ENCODE results near the gene WNT7A.

Gene WNT7A

DNA sequence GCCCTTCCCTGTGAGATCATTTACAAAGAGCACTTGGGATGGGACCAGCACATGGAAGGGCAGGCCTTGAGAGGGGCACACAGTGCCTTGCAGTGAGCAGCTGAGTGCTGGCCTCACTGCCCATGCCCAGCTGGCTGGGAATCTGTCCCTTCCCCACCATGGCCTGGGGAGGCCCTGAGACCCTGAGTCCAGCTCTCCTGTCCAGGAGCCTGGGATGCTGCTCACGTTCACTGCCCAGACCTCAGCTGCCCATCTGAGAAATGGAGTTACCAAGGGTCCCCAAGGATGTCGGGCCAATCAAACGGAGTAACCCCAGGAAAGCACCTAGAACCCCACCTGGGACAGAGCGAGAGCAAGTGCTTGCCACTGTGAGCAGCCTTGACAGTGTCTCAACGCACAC lies 35.6 kb downstream of the WNT7A start:
- DNase-seq = no peak

DNA sequence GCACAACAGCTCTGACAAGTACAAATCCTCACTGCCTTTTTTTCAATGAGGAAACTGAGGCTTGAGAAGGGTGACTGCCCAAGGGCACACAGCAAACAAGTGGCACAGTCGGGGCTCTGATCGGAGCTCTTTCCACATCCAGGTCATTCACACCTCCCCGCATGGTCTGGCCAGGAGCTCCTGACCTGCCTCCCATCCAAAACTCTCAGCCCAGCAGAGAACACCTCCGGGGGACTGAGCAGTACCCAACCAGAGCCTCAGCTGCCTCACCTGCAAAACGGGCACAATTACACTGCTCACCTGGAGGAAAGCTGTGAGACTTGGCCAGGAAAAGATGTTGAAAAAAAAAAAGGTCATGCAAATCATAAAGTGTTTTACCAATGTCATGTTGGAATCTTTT lies 36.5 kb downstream of the WNT7A start:
- no peak for DNase-seq

DNA sequence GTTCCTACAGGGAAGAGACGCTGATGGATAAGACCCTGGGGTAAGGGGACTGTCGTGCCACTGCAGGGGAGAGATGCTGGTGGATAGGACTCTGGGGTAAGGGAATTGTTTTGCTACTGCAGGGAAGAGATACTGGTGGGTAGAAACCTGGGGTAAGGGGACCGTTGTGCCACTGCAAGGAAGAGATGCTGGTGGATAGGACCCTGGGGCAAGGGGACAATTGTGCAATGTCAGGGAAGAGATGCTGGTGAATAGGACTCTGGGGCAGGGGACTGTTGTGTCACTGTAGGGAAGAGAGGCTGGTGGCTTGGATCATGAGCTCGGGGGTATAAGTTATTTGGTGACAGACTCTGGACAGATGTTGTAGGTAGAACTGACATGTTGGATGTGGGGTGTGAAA lies 37.6 kb downstream of the WNT7A start:
- no peak for DNase-seq

DNA sequence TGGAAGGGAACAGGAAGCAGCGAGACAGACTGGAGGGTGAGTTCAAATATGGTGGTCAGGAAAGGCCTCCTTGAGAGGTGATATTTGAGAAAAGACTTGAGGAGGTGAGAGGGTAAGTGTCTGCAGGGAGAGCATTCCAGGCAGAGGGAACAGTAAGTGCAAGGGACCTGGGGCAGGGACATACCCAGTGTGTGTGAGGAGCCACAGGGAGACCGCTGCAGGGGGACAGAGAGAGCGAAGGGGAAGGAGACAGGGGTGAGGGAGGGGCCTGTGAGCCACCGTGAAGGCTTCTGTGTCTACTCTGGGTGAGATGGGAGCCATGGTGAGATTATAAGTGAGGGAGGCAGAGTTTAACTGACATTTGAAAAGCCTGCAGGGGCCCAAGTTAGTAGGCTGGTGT lies 38.0 kb downstream of the WNT7A start:
- DNase-seq = no peak

DNA sequence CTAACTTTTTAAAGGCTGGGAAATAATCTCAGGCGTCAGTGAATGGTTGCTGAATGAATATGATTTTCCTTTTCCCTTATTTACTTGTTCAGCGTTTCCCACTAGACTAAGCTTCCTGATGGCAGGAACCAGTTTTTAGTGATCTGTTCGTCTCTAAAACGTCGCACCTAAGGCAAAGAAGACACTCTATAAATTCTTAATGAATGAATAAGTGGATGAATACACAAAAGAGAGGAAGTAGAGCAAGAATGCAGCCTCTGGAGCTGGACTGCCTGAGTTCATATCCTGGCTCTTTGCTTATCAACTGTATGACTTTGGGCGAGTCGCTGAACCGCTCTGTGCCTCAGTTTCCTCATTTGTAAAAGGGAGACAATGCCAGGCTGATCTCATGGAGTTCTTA lies 38.7 kb downstream of the WNT7A start:
- no peak for DNase-seq

DNA sequence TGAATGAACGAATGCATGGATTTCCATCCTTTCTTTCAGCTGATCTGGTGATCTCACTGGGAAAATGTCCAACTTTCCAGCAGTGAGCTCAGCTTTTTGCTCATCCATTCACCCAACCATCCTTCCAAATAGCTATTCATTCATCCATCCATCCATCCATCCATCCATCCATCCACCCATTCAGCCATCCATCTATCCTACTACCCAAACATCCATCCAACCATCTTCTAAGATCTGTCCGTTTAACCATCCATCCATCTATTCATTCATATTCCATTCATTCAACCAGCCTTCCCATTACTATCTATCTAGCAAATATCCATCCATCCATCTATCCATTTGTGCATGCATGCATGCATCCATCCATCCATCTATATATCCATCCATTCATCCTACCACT lies 39.4 kb downstream of the WNT7A start:
- DNase-seq = no peak

DNA sequence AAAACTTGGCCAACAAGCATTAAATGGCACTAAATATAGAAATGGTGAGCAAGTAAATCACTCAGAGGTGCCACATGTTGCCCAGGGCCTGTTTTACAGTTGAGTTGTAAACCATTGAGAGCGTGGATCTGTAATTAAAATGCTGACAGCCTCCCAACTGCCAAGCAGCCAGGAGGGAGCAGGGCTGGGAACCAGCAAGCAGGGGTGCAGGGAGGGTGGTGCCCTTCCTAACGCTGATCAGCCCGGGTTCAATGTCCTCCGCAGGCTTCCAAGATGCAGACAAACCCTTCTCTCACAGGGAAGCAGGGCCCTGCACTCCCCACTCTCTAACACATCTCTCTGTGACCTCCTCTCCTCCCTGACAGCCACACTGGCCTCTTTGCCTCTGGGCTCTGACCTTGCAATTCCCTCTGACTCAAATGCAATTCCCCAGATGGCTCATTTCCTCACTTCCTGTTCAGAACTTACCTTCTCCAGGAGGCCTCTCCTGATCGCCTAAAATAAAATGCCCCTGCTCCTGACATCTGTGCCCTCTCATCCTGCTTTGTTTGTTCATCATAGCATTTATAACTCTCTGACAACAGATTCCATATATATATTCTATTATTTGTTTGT lies 40.0 kb downstream of the WNT7A start:
- no peak for DNase-seq

DNA sequence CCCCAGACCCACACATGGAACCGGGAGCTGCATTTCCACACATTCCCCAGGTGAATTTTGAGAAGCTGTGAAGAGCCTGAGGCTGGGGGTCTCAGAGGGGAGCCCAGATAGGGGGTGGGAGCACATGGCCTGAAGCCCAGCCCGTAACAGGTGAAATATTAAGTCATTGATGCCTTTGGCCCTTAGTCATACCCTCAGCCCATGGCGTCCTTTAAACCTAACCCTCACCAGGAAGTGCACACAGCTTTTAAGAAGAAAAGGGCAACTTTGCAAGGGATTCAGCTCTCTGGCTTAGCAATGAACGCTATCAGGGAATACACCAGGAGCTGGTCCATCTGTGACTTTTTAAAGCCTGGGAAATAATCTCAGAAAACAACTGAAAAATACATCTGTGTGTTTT lies 40.6 kb downstream of the WNT7A start:
- DNase-seq = no peak

DNA sequence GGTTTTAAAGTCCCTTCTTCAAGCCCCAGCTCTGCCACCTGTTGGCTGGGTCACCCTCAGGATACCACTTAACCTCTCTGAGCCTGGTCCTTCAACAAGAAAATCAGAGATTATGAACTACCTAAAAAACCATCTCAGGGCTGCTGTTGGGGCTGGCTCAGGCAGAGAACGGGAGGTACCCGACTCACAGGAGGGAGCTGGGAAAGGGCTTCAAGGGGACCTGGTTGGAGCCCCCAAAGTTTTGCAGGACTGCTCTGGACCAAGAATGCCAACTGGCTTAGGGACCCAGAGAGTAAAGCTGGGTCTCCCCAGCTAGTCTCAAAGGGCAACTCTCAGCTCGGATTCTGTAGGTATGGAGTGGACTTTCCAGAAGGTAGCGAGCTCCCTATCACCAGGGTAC lies 41.5 kb downstream of the WNT7A start:
- DNase-seq = no peak

DNA sequence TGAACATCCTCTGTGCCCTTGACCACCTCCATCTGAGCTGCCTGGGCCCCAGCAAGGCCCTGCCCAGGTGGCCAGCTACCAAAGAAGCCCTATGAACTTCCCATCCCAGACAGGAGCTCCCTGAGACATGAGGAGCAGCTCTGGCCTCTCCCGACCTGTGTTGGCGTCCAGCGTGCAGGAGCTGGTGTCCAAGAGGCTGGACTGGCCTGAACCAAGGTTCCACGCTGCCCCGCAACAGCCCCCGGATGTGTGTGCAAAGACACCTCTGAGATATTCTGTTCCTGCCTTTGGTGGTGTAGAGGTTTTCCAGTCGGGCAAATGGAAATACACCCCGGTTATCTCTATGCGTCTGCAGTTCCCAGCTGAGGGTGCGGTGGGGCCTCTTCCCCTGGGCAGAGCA lies 42.1 kb downstream of the WNT7A start:
- DNase-seq = no peak

DNA sequence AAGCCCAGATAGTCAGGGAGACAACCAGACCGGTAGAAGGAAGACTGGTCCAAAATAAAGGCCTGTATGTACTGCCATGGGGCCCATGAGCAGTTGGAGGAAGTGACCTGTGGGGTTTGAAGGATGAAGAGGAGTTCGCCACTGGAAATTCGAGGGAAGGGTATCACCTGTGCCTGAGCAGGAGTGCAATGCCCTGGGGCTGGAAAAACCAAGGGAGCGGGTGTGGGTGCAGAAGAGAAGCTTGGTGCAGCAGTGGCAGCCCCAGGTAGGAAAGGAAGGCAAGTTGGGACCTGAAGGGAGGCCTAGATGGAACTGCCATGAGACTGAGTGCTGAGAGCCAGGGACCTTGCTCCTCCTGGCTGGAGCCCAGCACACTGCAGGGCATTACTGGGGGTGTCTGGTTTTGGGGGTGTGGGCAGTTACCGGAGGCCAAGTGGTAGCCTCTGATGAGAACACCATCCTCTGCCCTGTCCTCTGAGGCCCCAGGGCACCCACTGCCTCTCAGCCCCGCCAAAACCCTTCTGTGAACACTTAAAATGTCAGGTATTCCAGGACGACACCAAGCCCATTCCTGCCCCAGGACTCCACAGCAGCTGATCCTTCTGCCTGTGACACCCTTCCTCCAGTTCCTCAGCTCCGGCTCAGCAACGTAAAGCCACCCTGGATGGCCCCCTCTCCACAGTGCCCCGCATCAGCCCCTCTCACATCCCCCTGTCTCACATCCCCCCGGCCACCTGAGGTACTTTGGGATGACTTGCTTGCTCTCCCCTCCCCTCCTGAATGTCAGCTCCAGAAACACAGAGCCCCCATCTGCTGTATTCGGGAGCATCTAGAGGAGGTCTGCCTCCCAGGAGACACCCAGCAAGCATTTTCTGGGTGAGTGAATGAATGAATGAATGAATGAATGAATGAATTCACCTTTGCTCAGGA lies 42.9 kb downstream of the WNT7A start:
- no peak for DNase-seq

DNA sequence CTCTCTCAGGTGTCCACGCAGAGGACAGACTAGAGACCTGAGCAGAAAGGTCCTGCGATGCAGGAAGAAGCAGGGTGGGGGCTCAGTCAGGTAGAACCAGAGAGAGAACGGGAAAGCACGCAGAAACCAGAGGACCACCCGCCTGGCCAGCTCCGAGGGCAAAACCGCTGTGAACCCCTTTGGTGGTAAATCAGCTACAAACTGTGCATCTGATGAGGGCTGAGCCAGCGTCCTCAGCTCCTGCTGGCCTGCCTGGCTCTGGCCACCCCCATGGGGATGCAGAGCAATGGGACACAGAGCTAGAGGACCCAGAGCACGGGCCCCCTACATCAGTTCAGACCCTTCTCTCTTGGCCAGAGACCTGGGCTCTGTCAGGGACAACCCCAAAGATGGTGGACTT lies 44.6 kb downstream of the WNT7A start:
- no peak for DNase-seq

DNA sequence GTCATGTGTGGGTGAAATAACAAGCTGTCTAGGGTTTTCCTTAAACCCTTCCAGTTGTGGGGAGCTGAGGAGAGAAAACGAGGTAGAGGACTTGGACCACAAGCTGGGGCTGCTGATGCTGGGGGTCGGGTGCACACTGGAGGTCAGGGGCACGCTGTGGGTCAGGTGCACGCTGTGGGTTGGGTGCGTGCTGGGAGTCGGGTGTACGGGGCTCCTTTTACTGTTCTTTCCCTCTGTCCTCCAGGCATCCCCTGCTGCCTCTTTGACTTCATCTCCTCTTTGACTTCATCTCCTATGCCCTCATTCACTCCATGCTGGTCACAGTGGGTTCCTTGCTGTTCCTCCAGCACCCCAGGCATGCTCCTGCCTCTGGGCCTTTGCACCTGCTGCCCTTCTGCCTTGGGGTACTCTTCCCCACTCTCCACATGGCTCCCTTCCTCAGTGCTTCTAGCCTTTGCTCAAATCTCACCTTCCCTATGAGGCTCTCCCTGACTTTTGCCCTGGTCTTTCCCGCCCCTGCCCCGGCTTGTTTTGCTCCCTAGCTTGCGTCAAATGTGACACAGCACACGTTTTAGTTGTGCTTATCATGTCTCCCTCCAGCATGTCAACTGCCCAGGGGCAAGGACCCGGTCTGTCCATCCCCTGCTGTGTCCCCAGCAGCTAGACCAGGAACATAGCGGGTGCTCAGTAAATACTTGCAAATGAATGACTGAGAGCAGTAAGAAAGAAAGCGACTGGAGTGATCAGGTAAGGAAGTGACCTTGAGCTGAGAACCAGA lies 45.4 kb downstream of the WNT7A start:
- no peak for DNase-seq

DNA sequence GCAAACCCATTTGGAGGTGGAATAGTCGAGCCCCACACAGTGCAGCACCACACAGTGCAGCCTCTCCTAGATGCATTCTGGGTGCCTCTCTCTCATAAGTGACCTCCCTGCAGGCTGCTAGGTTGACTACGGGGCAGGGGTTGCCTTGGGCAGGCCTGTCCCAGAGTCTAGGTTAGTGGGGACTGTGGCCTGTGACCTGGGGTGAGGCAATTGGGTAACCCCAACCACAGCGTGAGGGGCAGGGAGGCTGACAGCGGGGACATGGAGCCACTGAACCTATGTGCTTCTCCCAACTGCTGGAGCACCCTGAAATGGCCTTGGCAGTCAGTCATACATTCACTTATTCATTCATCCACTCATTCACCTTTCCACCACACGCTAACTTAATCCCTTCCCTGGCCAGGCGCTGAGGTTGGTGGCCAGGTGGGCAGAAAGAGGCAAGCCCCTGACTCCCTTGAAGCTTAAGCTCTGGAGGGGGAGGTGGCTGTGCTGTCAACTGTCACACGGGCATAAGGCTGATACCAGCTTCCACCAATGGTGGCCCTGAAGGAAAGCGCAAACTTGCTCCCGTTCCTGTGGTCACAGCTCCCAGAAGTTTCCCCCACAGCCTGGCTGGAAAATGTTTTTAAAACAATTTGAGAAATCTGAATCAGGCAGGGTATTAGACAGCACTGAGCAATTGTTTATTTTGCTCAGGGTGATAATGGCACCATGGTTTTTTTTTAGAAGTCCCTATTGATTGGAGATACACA lies 46.2 kb downstream of the WNT7A start:
- DNase-seq = no peak

DNA sequence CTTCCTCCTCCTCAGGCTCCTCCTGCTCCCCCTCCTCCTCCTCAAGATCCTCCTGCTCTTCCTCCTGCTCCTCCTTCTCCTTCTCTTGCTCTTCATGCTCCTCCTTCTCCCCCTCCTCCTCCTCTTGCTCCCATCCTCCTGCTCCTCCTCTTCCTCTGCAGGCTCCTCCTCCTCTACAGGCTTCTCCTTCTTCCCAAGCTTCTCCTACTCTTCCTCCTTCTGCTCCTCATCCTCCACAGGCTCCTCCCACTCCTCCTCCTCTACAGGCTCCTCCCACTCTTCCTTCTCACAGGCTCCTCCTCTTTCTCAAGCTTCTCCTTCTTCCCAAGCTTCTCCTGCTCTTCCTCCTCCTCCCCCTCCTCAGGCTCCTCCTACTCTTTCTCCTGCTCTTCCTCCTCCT lies 47.7 kb downstream of the WNT7A start:
- DNase-seq = no peak

DNA sequence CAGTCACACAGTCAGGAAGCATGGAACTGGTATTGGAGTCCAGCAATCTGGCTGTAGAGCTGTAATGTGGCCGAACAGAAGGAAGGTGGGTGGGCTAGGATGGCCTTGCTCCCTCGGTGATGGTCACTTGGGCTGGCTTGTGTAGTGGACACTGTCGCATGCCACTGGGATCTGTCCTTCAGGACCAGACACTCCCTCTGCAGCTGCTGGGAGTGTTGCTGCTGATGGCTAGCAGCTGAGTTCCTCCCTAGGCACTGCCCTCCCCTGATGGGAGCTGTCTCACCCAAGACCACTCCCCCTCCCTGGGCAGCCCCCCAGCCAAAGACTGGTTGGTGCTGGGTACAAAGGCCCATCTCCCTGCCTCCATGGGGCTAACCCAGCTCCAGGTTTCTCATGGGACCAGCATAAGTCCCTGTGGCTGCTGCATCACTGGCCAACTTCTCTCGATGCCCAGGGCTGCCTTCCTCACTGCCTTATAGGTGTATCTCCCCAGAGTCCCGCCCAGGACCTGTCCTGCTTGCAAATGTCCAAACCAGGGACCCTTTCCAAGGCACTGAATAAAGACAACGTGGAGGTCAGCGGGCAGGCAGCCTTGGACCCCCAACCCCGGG lies 48.4 kb downstream of the WNT7A start:
- no peak for DNase-seq

DNA sequence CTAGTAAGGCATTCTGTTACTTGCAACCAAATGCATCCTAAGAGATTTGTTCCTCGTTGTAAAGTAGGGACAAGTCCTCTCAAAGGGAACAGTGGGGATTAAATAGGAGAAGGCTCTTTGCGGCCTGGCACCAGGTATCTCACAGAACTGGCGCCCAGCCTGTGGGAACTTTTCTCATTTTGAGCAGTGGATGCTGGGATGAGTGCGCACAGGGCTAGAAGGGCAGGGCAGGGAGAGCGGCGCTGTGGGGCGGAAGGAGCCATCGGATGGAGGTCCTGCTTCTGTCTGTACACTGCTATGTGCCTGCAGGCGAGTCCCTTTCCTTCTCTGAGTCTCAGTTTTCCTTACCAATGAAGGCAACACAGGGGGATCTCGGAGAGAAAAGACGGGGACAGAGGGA lies 50.6 kb downstream of the WNT7A start:
- DNase-seq = no peak

DNA sequence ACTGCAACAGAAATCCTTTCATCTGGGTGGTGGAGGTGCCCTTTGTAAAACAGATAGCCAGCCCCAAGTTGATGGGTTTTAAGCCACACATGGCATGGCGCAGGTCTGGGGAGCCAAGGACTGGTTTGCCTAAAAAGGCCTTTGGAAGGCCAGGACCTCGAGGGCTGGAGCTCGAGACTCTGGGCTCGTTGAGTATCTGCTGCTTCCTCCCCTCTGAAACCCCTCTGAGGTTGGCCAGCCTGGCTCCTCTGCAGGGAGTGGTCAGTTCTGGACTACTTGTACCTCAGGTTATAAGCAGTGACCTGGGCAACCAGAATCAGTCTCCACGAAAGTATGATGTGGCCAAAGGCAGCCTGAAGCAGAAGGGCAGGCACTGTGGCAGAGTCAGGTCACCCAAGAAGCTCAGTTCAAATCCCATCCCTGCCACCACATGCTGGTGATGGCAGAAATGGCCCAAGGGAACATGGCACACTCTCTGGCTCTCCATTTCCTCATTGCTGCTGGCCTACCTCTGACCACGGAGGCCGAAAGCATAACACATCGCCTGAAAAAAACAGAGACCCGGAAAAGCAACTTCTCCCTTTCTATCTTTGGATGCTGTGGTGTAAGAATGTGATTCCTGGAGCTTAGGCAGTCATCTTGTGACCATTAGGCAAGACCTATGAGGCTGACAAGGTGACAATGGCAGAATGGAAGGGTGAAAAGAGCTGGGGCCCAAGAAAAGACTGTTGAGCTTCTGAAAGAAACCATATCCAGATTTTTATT lies 51.2 kb downstream of the WNT7A start:
- DNase-seq = no peak

DNA sequence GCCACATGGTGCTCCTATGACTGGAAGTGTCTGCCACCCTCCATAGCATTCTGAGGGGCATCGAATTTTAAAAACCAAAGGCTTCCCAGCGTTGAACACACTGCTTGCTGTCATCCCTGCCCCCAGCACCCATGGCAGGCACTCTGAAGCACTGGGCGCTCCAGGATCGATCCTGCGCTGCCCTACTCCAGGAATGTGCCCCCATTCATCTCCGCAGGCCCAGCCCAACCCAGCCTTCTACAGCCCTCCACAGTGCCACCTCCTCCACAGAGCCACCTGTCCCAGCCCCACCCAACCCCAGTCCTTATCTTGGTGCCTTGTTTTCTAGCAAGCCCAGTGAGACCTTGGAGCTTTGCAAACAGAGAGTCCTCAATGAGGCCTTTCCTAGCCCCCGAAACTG lies 52.2 kb downstream of the WNT7A start:
- no peak for DNase-seq

DNA sequence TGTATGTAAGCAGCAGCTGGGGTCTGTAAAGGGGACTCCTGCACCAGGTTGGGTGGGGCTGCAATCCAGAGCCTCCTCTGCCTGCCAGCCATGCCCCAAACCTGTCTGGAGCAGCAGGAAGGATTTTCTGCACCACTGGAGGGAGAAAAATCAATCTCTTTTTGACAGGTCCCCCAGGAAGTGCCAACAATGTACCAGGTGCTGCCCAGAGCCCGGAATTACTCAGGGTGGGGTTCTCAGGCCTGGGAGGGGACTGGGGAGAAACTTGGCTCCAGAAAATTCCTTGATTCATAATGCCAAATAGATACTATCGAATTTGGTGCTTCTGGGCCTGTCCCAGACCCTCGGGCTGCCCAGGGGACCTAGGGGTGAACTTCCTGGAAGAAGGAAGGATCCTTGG lies 52.6 kb downstream of the WNT7A start:
- no peak for DNase-seq

DNA sequence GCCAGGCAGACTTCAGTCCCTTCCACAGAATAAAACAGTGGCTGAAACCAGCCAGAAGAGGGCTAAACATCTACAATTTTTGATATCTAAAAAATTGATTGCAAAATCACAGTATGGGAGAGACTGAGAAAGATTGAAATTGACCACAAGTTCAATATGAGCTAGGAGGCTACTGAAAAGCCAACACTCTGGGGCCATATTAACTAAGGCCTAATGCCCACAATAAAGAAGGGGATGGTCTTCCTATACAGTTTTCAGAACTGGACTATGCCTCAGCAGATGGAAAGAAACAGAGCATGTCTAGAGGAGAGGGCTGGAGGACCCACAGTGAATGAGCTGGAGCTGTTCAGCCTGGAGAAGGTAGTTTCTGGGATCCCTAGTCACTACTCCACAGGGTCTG lies 53.2 kb downstream of the WNT7A start:
- DNase-seq = no peak

DNA sequence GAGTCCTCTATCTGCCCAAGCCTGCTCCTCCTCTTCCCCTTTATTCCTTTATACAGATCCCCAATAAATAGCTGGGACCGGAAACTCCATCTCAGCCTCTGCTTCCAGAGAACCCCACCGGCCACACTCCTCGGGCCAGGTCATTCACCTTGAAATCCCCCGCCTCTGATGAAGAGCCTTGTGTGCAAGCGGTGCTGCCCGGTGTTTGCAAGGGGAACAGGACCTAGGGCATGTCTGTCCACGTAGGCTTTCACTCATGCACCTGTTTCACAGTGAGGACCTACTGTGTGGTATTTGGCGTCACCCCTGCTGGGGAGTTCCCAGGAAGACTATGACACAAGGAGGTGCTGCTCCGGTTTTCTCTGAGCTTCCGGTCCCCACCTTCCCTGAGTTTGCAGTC lies 54.0 kb downstream of the WNT7A start:
- no peak for DNase-seq
